Measurements from ENCODE around the gene BICDL1.
"Not testable (repeated sequence)": the region's sequence is repeated elsewhere in the genome, so short reads cannot be mapped to it uniquely, and the experiment has no call there.

Gene BICDL1

DNA sequence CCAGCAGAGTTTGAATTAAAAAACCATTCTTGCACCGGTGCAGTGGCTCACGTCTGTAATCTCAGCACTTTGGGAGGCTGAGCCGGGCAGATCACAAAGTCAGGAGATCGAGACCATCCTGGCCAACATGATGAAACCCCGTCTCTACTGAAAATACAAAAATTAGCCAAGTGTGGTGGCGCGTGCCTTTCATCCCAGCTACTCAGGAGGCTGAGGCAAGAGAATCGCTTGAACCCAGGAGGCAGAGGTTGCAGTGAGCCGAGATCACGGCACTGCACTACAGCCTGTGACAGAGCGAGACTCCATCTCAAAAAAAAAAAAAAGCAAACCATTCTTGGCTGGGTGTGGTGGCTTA is 25.3 kb downstream of the BICDL1 start:
- DNase-seq; H3K4me3 Mint-ChIP-seq; H3K9me3 Mint-ChIP-seq; ATAC-seq (replicated peaks); H3K27me3 Mint-ChIP-seq: not testable (repeated sequence)
- Mint-ChIP-seq H3K4me1 (peaks cover 19 to 40% of the 10 kb centered on the region in 2 donors), H3K27ac (peak overlapping the region; percentile 97), H3K36me3 (peaks cover 11 to 16% of the 10 kb centered on the region in 2 donors)

DNA sequence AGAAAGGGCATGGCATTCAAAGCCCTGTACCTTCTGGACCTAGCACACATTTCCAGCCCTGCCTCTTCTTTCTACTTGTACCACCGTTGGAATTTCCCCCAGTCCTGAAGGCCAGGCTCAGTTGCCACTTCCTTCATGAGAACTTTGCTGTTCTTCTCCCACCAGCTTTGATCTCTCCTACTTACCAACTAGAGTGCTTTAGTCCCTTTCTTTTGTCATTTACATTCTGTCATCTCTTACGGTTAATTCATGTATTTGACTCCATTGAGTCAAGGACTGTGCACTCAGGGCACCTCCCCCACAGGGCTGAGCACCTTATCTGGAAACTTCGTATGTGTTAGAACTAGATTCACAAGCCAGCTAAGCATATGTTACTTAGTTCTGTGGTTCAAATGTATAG is 26.3 kb downstream of the BICDL1 start:
- Mint-ChIP-seq H3K27ac (peak overlapping the region; percentile 90), H3K4me1 (peaks cover 25 to 46% of the 10 kb centered on the region in 2 donors), H3K9me3 (no peaks in the 10 kb centered on the region), H3K27me3 (no peaks in the 10 kb centered on the region), H3K4me3 (peak overlapping the region; percentile 8 to 46), H3K36me3 (peaks cover 11% of the 10 kb centered on the region in 2 donors)
- DNase-seq (peak; percentile 54), ATAC-seq (replicated peaks) (peak; percentile 45 to 60)

DNA sequence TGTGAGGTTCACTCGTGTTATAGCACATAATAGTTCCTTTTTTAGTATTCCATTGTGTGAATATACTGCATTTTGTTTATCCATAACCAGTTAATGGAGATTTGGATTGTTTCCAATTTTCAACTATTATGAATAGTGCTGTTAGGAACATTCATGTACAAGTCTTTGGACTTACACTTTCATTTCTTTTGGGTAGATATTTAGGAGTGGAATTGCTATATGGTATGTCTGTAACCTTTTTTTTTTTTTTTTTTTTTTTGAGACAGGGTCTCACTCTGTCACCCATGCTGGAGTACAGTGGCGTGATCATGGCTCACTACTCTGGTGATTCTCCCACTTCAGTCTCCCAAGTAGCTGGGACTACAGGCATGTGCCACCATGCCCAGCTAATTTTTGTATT is 27.2 kb downstream of the BICDL1 start:
- DNase-seq; H3K27me3 Mint-ChIP-seq; H3K9me3 Mint-ChIP-seq; ATAC-seq (replicated peaks): not testable (repeated sequence)
- H3K4me1 Mint-ChIP-seq: peaks cover 25 to 46% of the 10 kb centered on the region in 2 donors
- H3K36me3 Mint-ChIP-seq: peaks cover 7 to 11% of the 10 kb centered on the region in 2 donors
- H3K4me3 Mint-ChIP-seq: peak overlapping the region in 1 of 2 donors; percentile 68
- H3K27ac Mint-ChIP-seq: peak overlapping the region; percentile 79

DNA sequence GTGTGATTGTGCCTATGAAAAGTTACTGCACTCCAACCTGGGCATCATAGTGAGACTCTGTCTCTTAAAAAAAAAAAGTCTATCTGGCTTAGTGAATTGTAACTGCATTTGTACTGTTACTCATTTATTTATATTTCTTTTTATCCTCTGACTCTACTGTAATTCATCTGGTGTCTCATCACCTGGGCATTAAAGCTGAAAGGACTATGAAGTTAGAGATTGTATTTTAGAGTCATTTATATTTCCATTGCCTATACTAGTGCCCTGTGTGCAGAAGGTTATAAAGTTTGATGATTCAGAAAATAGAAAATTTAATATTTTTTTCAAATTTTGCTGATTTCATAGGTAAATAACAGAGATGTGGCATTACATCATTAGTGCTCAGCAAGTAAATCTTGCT is 30.2 kb downstream of the BICDL1 start:
- peaks cover 23 to 26% of the 10 kb centered on the region in 2 donors for H3K36me3 Mint-ChIP-seq
- peaks cover 19 to 28% of the 10 kb centered on the region in 2 donors for H3K4me1 Mint-ChIP-seq

DNA sequence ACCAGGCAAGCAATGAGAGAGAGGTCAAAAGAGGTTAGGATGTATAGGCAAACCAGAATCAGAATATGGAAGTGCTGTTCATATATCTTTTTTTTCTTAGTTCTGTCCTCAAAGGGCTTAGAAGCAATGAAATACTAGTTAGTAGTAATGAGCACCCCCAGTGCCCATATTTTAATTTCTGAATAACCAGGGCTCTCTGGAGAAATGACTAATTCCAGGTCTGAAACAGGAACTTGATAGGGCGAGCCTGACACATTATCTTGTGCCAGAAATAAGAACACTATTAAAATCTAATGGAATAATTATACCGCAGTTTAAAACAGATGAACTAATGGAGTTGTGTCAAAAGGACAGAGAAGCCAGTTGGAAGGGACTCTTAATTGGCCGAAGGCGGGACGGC is 30.9 kb downstream of the BICDL1 start:
- Mint-ChIP-seq H3K36me3 (peaks cover 28 to 32% of the 10 kb centered on the region in 2 donors), H3K9me3 (peaks cover 4 to 10% of the 10 kb centered on the region in 2 donors), H3K4me3 (no peak overlapping the region), H3K4me1 (peaks cover 15 to 23% of the 10 kb centered on the region in 2 donors), H3K27me3 (no peaks in the 10 kb centered on the region), H3K27ac (no peak overlapping the region)
- DNase-seq: no peak
- ATAC-seq (replicated peaks): peak; percentile 58 to 65

More for the DNA sequence above, 30.2 kb downstream of the BICDL1 start:
- no peaks in the 10 kb centered on the region for H3K27me3 Mint-ChIP-seq
- no peak for DNase-seq
- H3K27ac Mint-ChIP-seq: no peak overlapping the region
- ATAC-seq (replicated peaks): no peak
- H3K9me3 Mint-ChIP-seq: peaks cover 0 to 5% of the 10 kb centered on the region in 2 donors
- no peak overlapping the region for H3K4me3 Mint-ChIP-seq

DNA sequence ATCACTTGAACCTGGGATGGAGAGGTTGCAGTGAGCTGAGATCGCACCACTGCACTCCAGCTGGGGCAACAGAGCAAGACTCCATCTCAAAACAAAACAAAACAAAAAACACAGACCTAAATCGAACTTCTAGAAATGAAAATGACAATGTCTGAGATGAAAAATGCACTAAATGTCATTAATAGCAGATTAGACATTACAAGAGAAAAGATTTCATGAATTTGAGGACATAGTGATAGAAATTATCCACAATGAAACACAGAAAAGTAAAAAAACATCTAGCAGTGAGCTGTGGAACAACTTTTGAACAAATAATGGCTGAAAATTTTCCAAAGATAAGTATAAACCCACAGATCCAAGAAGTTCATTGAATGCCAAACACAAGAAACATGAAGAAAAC is 35.2 kb downstream of the BICDL1 start:
- peaks cover 28 to 31% of the 10 kb centered on the region in 2 donors for H3K36me3 Mint-ChIP-seq
- H3K27ac Mint-ChIP-seq: no peak overlapping the region

DNA sequence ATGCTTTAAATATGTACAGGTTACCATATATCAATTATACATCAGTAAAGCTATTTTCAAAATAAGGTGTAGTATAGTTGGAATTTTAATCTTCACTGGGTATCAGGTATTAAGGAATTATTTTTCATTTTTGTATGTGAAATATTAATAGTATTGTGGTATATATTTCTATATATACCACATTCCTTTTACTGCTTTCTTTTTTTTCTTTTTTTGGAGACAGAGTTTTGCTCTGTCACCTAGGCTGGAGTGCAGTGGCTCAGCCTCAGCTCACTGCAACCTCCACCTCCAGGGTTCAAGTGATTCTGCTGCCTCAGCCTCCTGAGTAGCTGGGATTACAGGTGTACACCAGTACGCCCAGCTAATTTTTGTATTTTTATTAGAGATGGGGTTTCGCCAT is 36.6 kb downstream of the BICDL1 start:
- H3K27ac Mint-ChIP-seq: no peak overlapping the region
- peaks cover 28 to 31% of the 10 kb centered on the region in 2 donors for H3K36me3 Mint-ChIP-seq

More for the DNA sequence above, 35.2 kb downstream of the BICDL1 start:
- DNase-seq (no peak), ATAC-seq (replicated peaks) (no peak)
- H3K9me3 Mint-ChIP-seq: peaks cover 4 to 10% of the 10 kb centered on the region in 2 donors
- no peak overlapping the region for H3K4me3 Mint-ChIP-seq
- no peaks in the 10 kb centered on the region for H3K27me3 Mint-ChIP-seq
- peaks cover 6 to 10% of the 10 kb centered on the region in 2 donors for H3K4me1 Mint-ChIP-seq

DNA sequence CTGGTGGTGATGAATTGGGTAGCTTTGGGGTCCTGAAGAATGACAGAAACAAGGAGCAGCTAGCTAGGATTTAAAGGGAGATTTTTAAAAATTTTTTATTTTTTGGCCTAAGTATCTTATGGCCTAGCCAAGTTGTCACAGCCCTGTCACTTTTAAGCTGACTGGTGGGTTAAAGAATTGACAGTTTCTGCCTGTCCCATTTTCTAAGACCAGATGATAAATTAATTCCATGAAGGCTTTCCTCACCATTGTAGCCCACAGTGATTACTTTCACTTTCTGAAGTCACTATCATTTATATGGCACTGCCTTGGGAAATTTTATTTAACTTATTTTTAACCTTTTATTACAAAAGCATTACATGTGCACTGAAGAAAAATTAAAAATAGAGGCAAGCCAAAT is 43.2 kb downstream of the BICDL1 start:
- peaks cover 0 to 2% of the 10 kb centered on the region in 2 donors for H3K36me3 Mint-ChIP-seq
- no peak overlapping the region for H3K4me3 Mint-ChIP-seq
- H3K27me3 Mint-ChIP-seq: no peaks in the 10 kb centered on the region
- no peak for ATAC-seq (replicated peaks)
- DNase-seq: no peak
- H3K4me1 Mint-ChIP-seq: no peaks in the 10 kb centered on the region
- H3K27ac Mint-ChIP-seq: no peak overlapping the region
- H3K9me3 Mint-ChIP-seq: no peaks in the 10 kb centered on the region

More for the DNA sequence above, 36.6 kb downstream of the BICDL1 start:
- Mint-ChIP-seq H3K27me3 (no peaks in the 10 kb centered on the region), H3K9me3 (peaks cover 4 to 10% of the 10 kb centered on the region in 2 donors), H3K4me1 (no peaks in the 10 kb centered on the region), H3K4me3 (no peak overlapping the region)
- DNase-seq (no peak), ATAC-seq (replicated peaks) (no peak)

DNA sequence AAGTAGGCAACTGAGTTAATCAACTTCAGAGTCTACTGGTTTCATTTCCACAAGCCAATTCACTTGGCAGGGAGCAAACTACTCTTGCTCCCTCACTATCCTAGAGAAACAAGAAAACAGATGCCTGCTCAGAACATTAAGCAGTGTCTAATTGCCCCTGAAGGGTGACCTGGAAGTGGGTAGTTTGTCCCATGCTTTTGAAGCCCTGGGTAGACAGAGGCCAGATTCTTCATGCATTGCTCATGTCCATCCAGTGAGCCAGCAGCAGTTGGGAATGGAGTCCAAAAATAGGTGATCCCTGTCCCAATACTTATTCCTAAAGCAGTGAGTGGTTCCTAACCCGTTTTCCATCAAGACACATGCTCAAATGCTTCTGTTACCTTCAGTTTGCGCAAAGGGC is 48.8 kb downstream of the BICDL1 start:
- H3K4me3 Mint-ChIP-seq: no peak overlapping the region
- peaks cover 0 to 4% of the 10 kb centered on the region in 2 donors for H3K4me1 Mint-ChIP-seq
- ATAC-seq (replicated peaks) (no peak), DNase-seq (no peak)
- H3K9me3 Mint-ChIP-seq: no peaks in the 10 kb centered on the region
- peaks cover 7 to 9% of the 10 kb centered on the region in 2 donors for H3K36me3 Mint-ChIP-seq
- H3K27ac Mint-ChIP-seq: no peak overlapping the region
- no peaks in the 10 kb centered on the region for H3K27me3 Mint-ChIP-seq

DNA sequence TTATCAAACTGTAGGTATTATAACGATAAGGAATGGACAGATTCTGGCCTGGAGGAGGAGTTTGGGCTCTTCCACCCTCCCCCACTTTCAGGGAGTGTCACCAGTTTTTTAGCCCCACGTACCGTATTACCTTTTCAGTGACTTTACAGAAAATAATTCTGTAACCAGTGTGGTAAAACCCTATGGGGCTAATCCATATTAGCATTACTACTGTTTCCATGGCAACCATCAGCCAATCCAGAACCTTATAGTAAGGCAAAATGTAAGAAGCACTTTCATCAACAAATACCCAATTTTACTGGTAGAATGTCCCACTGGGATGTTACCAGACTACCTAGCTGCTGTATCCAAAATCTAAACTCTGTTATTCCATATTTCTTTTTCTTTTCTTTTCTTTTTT is 50.7 kb downstream of the BICDL1 start:
- Mint-ChIP-seq H3K9me3 (peaks cover 0 to 3% of the 10 kb centered on the region in 2 donors), H3K4me1 (peaks cover 0 to 4% of the 10 kb centered on the region in 2 donors), H3K36me3 (peaks cover 11 to 15% of the 10 kb centered on the region in 2 donors), H3K27ac (no peak overlapping the region), H3K27me3 (no peaks in the 10 kb centered on the region), H3K4me3 (no peak overlapping the region)
- DNase-seq (no peak), ATAC-seq (replicated peaks) (no peak)

DNA sequence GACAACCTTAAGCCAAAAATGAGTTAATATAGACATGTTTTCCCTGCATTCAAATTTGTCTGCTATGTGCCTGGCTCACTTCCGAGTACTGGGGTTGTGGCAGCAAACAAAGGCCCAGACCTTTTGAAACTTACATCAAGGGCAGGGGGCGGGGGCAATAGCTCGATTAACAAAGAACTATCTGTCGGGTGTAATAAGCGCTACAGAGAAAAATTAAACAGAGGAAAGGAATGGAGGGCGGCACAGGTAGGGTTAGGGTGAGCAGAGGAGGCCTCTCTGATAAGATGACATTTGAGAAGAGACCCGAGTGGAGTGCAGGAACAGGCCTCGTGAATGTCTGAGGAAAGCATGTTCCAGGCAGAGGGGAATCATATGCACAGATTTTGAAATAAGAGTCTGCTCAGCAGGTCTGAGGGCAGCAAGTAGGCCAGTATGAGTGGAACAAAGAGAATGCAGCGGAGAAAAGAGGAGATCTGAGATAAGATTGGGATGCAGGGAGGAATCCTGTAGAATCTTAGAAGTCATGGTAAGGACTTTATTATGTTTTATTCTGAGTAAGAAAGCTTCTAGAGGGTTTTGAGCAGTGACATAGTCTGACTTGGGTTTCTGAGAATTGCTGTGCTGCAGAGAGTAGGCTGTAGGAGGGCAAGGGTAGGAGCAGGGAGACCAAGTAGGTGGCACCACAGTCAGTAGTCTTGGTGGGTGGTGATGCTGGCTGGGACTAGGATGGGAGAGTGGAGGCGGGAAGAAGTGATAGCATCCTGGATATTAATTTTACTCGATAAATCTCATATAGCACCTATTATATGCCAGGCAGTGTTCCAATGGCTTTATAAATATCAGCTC is 52.6 kb downstream of the BICDL1 start:
- Mint-ChIP-seq H3K4me3 (no peak overlapping the region), H3K4me1 (peaks cover 0 to 4% of the 10 kb centered on the region in 2 donors), H3K36me3 (peaks cover 11 to 13% of the 10 kb centered on the region in 2 donors), H3K27ac (no peak overlapping the region), H3K27me3 (no peaks in the 10 kb centered on the region), H3K9me3 (peaks cover 0 to 3% of the 10 kb centered on the region in 2 donors)
- DNase-seq (no peak), ATAC-seq (replicated peaks) (no peak)

DNA sequence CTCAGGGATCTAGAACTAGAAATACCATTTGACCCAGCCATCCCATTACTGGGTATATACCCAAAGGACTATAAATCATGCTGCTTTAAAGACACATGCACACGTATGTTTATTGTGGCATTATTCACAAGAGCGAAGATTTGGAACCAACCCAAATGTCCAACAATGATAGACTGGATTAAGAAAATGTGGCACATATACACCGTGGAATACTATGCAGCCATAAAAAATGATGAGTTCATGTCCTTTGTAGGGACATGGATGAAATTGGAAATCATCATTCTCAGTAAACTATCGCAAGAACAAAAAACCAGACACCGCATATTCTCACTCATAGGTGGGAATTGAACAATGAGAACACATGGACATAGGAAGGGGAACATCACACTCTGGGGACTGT is 56.3 kb downstream of the BICDL1 start:
- not testable (repeated sequence) for DNase-seq; H3K4me1 Mint-ChIP-seq; ATAC-seq (replicated peaks); H3K27me3 Mint-ChIP-seq; H3K27ac Mint-ChIP-seq; H3K4me3 Mint-ChIP-seq; H3K9me3 Mint-ChIP-seq
- peaks cover 5 to 13% of the 10 kb centered on the region in 2 donors for H3K36me3 Mint-ChIP-seq

DNA sequence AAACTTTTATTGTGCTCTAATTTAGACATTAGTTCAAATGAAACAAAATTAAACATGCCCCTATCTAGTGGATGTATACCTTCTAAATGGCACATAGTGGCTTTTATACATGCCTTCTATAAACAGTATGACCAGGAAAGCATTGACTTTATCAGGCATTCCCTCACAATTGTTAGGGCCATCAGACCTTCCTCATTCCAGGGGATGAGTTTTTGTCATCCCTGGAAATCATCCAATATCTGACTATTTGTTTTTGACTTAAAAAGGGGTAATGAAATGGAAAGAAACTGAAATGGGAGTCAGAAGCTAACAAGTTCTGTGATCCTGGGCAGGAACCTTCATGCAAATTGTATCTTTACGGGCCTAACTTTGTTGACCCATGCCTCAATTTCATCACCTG is 58.0 kb downstream of the BICDL1 start:
- peaks cover 10 to 16% of the 10 kb centered on the region in 2 donors for H3K36me3 Mint-ChIP-seq
- ATAC-seq (replicated peaks): no peak
- H3K4me3 Mint-ChIP-seq: no peak overlapping the region
- DNase-seq: no peak
- no peak overlapping the region for H3K27ac Mint-ChIP-seq
- peaks cover 4 to 5% of the 10 kb centered on the region in 2 donors for H3K27me3 Mint-ChIP-seq
- peaks cover 0 to 6% of the 10 kb centered on the region in 2 donors for H3K4me1 Mint-ChIP-seq
- peaks cover 5% of the 10 kb centered on the region in 2 donors for H3K9me3 Mint-ChIP-seq

DNA sequence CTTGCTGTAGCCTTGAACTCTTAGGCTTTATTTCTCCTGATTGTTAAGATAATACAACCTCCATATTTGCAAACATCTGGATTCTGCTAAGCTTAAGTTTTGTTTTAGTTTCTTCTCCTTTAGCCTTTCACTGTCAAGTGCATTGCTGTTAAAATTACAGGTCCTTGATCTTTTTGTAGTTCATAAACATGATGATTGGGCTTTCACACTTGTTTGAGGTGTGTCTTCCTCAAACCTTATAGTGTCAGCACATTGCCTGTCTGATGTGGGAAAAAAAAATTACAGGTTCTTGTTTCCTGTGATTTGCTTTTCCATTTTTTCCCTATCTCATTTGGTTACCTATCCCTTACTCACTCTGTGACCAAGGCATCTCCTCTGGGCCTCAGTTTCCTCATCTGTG is 59.2 kb downstream of the BICDL1 start:
- ATAC-seq (replicated peaks): no peak
- no peak overlapping the region for H3K27ac Mint-ChIP-seq
- peaks cover 2 to 10% of the 10 kb centered on the region in 2 donors for H3K4me1 Mint-ChIP-seq
- peaks cover 14 to 20% of the 10 kb centered on the region in 2 donors for H3K36me3 Mint-ChIP-seq
- no peak for DNase-seq
- peaks cover 7 to 8% of the 10 kb centered on the region in 2 donors for H3K9me3 Mint-ChIP-seq
- peaks cover 7 to 9% of the 10 kb centered on the region in 2 donors for H3K27me3 Mint-ChIP-seq
- H3K4me3 Mint-ChIP-seq: no peak overlapping the region

DNA sequence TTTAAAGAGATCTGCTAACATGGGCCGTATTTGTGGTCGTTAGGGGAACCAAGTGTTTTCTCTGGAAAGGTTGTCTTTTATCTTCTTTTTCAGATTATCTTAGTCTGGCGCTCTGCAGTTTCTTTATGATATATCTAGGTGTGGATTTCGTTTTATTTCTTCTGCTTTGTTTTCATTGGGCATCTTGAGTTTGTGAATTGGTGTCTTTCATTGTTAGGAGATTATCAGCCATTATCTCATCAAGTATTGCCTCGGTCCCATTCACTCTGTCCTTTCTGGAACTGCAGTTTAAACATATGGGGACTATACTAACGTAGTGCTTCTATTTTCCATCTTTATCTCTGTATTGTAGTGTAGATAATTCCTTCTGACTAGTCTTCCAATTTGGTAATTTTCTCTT is 60.4 kb downstream of the BICDL1 start:
- H3K27ac Mint-ChIP-seq: no peak overlapping the region

More for the DNA sequence above, 60.4 kb downstream of the BICDL1 start:
- H3K36me3 Mint-ChIP-seq: peaks cover 15 to 18% of the 10 kb centered on the region in 2 donors
- no peak overlapping the region for H3K4me3 Mint-ChIP-seq
- peaks cover 7 to 9% of the 10 kb centered on the region in 2 donors for H3K27me3 Mint-ChIP-seq
- H3K4me1 Mint-ChIP-seq: peaks cover 2 to 10% of the 10 kb centered on the region in 2 donors
- DNase-seq (no peak), ATAC-seq (replicated peaks) (no peak)
- H3K9me3 Mint-ChIP-seq: peaks cover 4 to 8% of the 10 kb centered on the region in 2 donors
